Fibroblast of peridontal ligament (primary cell): ENCODE results near the gene DNAH1.
"Not testable (repeated sequence)": the region's sequence is repeated elsewhere in the genome, so short reads cannot be mapped to it uniquely, and the experiment has no call there.

Source experiments
- DNase-seq: peaks from one replicate; pipeline ENCODE4 v3.0.0-alpha.2; 2010; ENCODE audit errors: extremely low read depth

The DNAH1 gene

GRCh38 chr3:52315977-52316764, at the start of gene DNAH1:
TSS of gene DNAH1 (plus strand) at chr3:52316319. CDS start at chr3:52322443, 6,124 bp downstream.
- no peak for DNase-seq

GRCh38 chr3:52268036-52268435, 48.1 kb upstream of the DNAH1 start:
- no peak for DNase-seq

- DNase-seq, result no peak
These were observed 46.3 kb upstream of the DNAH1 start for GRCh38 chr3:52269776-52270175.

GRCh38 chr3:52270252-52270754, 45.8 kb upstream of the DNAH1 start:
- peak; percentile 41 for DNase-seq

- DNase-seq, result not testable (repeated sequence)
These were observed 43.9 kb upstream of the DNAH1 start for GRCh38 chr3:52272172-52272571.

GRCh38 chr3:52272831-52273230, 43.3 kb upstream of the DNAH1 start:
- DNase-seq, result no peak

GRCh38 chr3:52274781-52275180, 41.3 kb upstream of the DNAH1 start:
- DNase-seq, result not testable (repeated sequence)

GRCh38 chr3:52277071-52277964, 38.8 kb upstream of the DNAH1 start:
- peak; percentile 57 for DNase-seq

GRCh38 chr3:52277972-52278509, 38.1 kb upstream of the DNAH1 start:
- peak; percentile 45 for DNase-seq

- DNase-seq, result peak; percentile 86
These were observed 37.5 kb upstream of the DNAH1 start, which contains the start of gene WDR82 for GRCh38 chr3:52278510-52279069. TSS of gene WDR82 (minus strand) at chr3:52278649. CDS start at chr3:52278361, 288 bp downstream.

GRCh38 chr3:52279596-52279995, 36.5 kb upstream of the DNAH1 start:
- no peak for DNase-seq

- DNase-seq, result peak; percentile 63
These were observed 36.1 kb upstream of the DNAH1 start for GRCh38 chr3:52280050-52280461.

GRCh38 chr3:52281981-52282801, 33.9 kb upstream of the DNAH1 start:
- peak; percentile 25 for DNase-seq

- DNase-seq, result no peak
These were observed 32.8 kb upstream of the DNAH1 start for GRCh38 chr3:52283306-52283705.

- DNase-seq, result not testable (repeated sequence)
These were observed 32.1 kb upstream of the DNAH1 start for GRCh38 chr3:52284051-52284450.

GRCh38 chr3:52286777-52287110, 29.4 kb upstream of the DNAH1 start:
- no peak for DNase-seq

- no peak for DNase-seq
These were observed 27.4 kb upstream of the DNAH1 start for GRCh38 chr3:52288674-52289073.

GRCh38 chr3:52289338-52289746, 26.8 kb upstream of the DNAH1 start:
- DNase-seq, result no peak

GRCh38 chr3:52289747-52290595, 26.1 kb upstream of the DNAH1 start:
- no peak for DNase-seq
